Hepatocyte (in vitro differentiated cells): ENCODE results near the gene FOXF1.

Source experiments
- EZH2phosphoT487 ChIP-seq: fragments of 200-600 bp; sonication (generic); IDR thresholded peaks from one replicate; pipeline ENCODE4 v1.6.1; 2018; ENCODE audit warnings: antibody characterized with exemption, mild to moderate bottlenecking, low read depth, moderate library complexity; ENCODE audit not compliant: unreplicated experiment, severe bottlenecking
- TF ChIP-seq, protein P1 (sequence below): fragments of 200-600 bp; sonication (generic); IDR thresholded peaks from 2 replicates; pipeline ENCODE4 v1.5.1; 2016; ENCODE audit warnings: antibody characterized with exemption, mild to moderate bottlenecking; ENCODE audit not compliant: poor library complexity

DNA sequence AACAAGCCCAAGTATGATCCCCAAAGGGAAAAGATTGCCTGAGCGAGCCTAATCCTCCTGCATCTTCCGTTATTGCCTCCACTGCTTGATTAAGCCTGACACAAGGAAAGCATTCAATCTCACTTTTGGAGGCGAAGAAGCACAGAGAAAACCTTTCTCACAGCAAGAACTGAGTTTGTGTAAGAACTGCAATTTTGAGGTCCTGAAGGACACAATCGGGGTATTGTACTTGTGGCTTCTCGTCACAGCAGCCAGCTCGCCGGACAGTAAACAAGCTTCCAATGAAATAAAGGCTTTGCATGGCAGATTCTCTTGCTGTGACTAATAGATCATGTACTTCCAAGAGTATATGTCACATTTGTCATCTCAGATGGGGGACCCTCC, 18.7 kb upstream of the FOXF1 start:
- TF ChIP-seq, protein P1, sequence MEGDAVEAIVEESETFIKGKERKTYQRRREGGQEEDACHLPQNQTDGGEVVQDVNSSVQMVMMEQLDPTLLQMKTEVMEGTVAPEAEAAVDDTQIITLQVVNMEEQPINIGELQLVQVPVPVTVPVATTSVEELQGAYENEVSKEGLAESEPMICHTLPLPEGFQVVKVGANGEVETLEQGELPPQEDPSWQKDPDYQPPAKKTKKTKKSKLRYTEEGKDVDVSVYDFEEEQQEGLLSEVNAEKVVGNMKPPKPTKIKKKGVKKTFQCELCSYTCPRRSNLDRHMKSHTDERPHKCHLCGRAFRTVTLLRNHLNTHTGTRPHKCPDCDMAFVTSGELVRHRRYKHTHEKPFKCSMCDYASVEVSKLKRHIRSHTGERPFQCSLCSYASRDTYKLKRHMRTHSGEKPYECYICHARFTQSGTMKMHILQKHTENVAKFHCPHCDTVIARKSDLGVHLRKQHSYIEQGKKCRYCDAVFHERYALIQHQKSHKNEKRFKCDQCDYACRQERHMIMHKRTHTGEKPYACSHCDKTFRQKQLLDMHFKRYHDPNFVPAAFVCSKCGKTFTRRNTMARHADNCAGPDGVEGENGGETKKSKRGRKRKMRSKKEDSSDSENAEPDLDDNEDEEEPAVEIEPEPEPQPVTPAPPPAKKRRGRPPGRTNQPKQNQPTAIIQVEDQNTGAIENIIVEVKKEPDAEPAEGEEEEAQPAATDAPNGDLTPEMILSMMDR: no peak
- TF ChIP-seq EZH2phosphoT487: no peak
